Cardiac muscle cell (in vitro differentiated cells and primary cell): ENCODE data around the gene SAXO2. TPM values are rescaled to one million over a fixed set of nuclear protein-coding genes. Genes with fewer than 3 reads are reported as not detected.
"Not testable (repeated sequence)": the region's sequence is repeated elsewhere in the genome, so short reads cannot be mapped to it uniquely, and the experiment has no call there.

Experiments used
- DNase-seq, 2 donors: peaks; one replicate each; pipeline versions ENCODE4 v3.0.0 to v3.0.0-alpha.2; 2010 to 2017; ENCODE audit warnings: low read depth in 1 of 2, low spot score in 1 of 2
- H3K27ac ChIP-seq: fragments of 200-600 bp; sonication (generic); 2 replicates; pipeline ENCODE4 v1.5.1; 2016
- H3K27me3 ChIP-seq: fragments of 200-600 bp; sonication (generic); 2 replicates; pipeline ENCODE4 v1.6.0; 2016; ENCODE audit warnings: control low read depth
- H3K36me3 ChIP-seq: fragments of 200-600 bp; sonication (generic); 2 replicates; pipeline ENCODE4 v1.5.1; 2016; ENCODE audit warnings: control low read depth
- H3K4me1 ChIP-seq: fragments of 200-600 bp; sonication (generic); 2 replicates; pipeline ENCODE4 v1.8.1; 2017; ENCODE audit warnings: low read depth, mild to moderate bottlenecking, mixed run types
- H3K4me3 ChIP-seq: fragments of 200-600 bp; sonication (generic); 2 replicates; pipeline ENCODE4 v1.5.1; 2016; ENCODE audit warnings: mild to moderate bottlenecking
- H3K9me3 ChIP-seq: fragments of 200-600 bp; sonication (generic); 2 replicates; pipeline ENCODE4 v1.5.1; 2017; ENCODE audit warnings: low read depth, mild to moderate bottlenecking, control low read depth
- polyA plus RNA-seq: library from polyadenylated mRNA; unstranded; fragments of >200 nt; fragmentation: Nextera tagmentation; extraction: Ambion mirVana; gene quantifications from 2 replicates; pipeline ENCODE4 v1.2.1, GENCODE V29; 2016
- total RNA-seq: library from RNA; depleted of rRNA; stranded (reverse); fragments of >200 nt; gene quantifications from 2 replicates; pipeline ENCODE4 v1.2.3, GENCODE V29; 2016
- TF ChIP-seq, protein P1 (sequence below): IDR thresholded peaks from 2 replicates; pipeline ENCODE4 v1.5.1; 2012; ENCODE audit warnings: low read depth, mild to moderate bottlenecking, low read length

SAXO2 gene, protein sequence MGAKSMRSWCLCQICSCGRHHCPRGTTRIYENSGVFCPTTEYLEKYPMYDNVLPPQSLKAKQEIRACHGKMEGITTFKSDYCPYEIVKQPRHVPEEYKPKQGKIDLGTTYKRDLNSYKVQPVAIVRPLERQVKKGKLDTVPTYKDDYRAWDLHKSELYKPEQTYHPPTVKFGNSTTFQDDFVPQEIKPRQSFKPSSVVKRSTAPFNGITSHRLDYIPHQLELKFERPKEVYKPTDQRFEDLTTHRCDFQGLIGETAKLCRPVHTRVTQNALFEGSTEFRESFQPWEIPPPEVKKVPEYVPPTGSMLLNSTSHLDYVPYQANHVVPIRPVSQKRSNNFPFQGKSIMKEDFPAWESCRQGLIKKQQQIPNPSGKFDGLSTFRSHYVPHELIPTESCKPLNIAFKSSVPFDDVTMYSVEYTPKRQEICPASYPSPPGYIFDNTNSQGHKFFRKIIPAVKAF
- total RNA-seq (7.0 and 9.3 TPM in 2 replicates), polyA plus RNA-seq (20.6 and 26.3 TPM in 2 replicates)

DNA sequence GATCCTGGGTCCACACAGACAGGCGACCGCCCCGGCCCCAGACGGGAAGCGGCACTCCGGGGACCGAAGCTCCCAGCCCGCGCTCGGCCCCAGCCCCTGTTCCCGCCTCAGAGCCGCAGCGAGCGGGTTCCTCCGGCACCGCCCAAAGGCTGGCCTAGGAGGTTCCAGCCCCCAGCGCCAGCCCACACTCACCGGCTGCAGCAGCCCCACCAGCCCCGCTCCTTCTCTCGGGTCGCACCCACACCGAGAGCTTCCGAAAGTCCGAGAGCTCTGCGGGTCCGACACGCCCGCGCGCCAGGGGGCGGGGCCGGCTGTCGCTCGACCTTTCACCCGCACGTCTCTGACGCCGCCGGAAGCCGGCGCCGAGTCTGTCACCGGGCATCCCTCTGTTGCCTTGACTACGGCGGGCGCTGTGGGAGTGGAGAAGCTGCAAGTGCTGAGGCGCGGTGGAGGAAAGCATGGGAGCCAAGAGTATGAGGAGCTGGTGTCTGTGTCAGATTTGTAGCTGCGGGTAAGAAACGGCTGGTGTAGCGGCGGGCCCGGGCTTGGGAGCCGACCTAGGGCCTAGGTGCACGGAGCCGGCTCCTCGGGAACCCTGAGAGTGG, at the start of gene SAXO2, which contains the start of gene EFL1:
Gene SAXO2, plus strand, starts transcription at position 397 of the 605 bp plus-strand sequence. Its CDS starts 62 bp downstream, at position 459.
Gene EFL1, minus strand, starts transcription at position 313 of the 605 bp plus-strand sequence. CDS start 956 bp downstream, outside the sequence.
- DNase-seq = peak; percentile 92 to 93
- TF ChIP-seq, protein P1, sequence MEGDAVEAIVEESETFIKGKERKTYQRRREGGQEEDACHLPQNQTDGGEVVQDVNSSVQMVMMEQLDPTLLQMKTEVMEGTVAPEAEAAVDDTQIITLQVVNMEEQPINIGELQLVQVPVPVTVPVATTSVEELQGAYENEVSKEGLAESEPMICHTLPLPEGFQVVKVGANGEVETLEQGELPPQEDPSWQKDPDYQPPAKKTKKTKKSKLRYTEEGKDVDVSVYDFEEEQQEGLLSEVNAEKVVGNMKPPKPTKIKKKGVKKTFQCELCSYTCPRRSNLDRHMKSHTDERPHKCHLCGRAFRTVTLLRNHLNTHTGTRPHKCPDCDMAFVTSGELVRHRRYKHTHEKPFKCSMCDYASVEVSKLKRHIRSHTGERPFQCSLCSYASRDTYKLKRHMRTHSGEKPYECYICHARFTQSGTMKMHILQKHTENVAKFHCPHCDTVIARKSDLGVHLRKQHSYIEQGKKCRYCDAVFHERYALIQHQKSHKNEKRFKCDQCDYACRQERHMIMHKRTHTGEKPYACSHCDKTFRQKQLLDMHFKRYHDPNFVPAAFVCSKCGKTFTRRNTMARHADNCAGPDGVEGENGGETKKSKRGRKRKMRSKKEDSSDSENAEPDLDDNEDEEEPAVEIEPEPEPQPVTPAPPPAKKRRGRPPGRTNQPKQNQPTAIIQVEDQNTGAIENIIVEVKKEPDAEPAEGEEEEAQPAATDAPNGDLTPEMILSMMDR = no peak
- peaks cover 43% of the 10 kb centered on the region for H3K4me1 ChIP-seq
- H3K36me3 ChIP-seq = peaks cover 15% of the 10 kb centered on the region
- H3K4me3 ChIP-seq = peak within 1 kb of the TSS; percentile 68
- no peaks in the 10 kb centered on the region for H3K9me3 ChIP-seq
- H3K27ac ChIP-seq = peak within 1 kb of the TSS; percentile 69
- no peaks in the 10 kb centered on the region for H3K27me3 ChIP-seq

DNA sequence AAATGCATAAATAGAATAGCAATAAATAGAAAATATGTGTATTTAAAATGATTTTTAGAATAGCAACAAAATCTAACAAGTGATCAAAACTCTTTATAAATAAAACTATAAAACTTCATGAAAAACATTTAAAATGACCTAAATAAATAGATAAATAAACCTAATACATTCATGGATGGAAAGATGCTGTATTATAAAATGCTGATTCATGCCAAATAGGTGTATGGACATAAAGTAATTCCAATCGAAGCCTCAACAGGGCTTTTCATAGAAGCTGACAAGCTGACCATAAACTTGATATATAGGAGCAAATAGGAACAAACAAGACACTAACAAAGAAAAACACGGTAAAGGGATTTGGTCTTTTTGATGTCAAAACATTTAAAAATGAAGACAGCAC, 46.5 kb upstream of the SAXO2 start:
- not testable (repeated sequence) for H3K27ac ChIP-seq, H3K27me3 ChIP-seq, H3K4me1 ChIP-seq, H3K36me3 ChIP-seq, H3K4me3 ChIP-seq, H3K9me3 ChIP-seq, DNase-seq

DNA sequence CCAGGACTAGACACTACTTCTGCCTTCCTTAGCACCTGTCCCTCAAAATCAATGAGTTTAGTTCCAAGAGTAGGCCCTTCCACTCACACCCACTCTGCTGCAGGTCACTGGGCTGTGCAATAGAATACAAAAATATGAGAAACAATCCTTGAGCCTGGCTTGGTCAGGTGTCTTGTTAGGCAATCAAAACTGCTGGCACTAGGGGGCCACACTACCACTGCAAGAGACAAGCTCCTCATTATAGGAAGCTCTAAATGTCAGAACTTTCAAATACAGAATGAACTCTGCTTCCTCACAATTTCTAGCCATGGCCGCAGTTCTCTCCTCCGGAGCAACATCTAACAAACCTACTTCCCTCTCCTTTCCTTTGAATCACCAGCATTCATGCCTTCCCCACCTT, 41.1 kb upstream of the SAXO2 start:
- not testable (repeated sequence) for H3K27ac ChIP-seq, H3K27me3 ChIP-seq, H3K36me3 ChIP-seq, H3K4me1 ChIP-seq, H3K4me3 ChIP-seq, H3K9me3 ChIP-seq
- TF ChIP-seq, protein P1 = peak; percentile 23
- peak; percentile 39 to 50 for DNase-seq

DNA sequence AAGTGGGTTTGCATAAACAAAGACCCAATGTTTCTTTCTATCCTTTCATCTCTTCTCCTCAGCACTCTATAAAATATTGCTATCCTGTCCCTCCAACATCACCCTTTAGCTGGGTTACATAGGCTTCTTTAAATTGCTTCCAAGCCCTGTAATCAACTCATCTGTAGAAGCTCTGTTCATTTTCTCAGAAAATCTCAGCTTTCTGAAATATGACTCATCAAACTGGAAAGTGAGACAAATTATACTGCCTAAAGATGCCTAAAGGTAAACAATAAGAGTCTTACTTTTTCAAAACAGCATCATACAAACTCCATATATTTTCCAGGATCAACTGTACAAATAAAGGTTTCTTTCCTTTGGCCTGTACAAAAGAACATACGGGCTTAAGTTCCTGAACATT, 33.9 kb upstream of the SAXO2 start:
- Histone ChIP-seq H3K4me3 (no peak overlapping the region), H3K9me3 (no peaks in the 10 kb centered on the region), H3K4me1 (peaks cover 12% of the 10 kb centered on the region), H3K36me3 (peaks cover 15% of the 10 kb centered on the region), H3K27ac (no peak overlapping the region), H3K27me3 (no peaks in the 10 kb centered on the region)
- no peak for DNase-seq
- TF ChIP-seq, protein P1 = no peak

DNA sequence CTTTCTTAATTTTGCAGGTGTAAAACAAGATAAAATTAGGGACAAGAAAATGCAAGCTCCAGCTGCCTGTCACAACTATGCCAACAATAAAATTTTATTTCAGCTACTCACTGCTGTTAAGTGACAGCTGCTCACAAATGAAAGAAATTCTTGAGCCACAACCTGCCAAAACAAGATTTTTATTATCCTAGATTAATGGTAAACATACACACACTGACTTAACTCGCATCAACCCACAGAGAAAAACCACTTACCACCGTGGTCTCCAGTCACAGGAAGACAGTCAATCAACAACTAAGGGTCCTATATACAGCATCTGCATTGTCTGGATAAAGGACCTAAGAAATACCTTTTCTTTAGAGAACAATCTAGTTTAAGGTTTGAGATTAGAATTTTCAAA, 31.4 kb upstream of the SAXO2 start:
- no peak for DNase-seq
- Histone ChIP-seq H3K27me3 (no peaks in the 10 kb centered on the region), H3K27ac (no peak overlapping the region), H3K4me3 (no peak overlapping the region), H3K9me3 (no peaks in the 10 kb centered on the region), H3K36me3 (peaks cover 15% of the 10 kb centered on the region), H3K4me1 (peaks cover 19% of the 10 kb centered on the region)
- TF ChIP-seq, protein P1 = no peak

DNA sequence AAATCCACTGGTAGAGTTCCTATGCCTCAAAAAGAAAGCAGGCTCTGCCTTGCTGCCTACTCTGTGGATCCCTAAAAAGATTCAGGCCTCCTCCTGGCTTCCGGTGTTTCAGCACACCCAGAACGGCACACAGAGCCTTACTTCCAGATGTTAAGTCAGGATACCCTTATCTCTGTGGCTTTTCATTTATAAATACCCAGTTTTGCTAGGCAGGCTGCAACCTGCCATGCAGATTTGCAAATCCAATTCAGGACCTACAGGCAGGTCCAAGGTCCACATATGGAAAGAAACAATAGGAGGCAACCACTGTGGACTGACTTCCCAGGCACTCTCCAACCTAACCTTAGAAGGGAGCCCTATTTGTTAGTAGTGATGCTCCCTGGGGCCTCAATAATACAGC, 30.8 kb upstream of the SAXO2 start:
- H3K27ac ChIP-seq = peak overlapping the region; percentile 15
- H3K9me3 ChIP-seq = no peaks in the 10 kb centered on the region
- H3K36me3 ChIP-seq = peaks cover 15% of the 10 kb centered on the region
- no peaks in the 10 kb centered on the region for H3K27me3 ChIP-seq
- TF ChIP-seq, protein P1 = no peak
- H3K4me1 ChIP-seq = peaks cover 22% of the 10 kb centered on the region
- no peak for DNase-seq
- H3K4me3 ChIP-seq = no peak overlapping the region

DNA sequence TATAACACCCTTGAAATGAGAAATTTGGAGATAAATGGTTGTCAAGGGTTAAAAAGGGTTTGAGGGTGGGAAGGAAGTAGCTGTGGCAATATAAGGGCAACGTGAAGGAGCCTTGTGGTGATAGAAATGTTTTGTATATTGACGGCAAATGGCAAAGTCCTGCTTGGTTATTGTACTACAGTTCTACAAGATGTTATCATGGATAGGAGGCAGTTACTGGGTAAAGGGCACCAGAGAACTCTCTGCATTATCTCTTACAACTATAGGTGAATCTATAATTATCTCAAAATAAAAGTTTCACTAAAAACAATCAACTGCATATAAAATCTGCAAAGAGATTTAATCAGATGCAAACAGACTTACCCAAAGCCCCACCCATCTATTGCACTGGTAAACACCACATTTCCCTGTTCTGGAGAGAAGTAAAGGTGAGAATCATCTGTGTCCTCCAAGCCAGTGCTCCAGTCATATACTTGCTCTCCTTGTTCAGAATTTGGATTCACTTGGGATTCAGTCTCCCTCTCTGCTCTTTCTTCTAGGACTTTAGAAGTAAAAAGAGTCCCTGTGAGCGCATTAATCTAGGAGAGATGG, 24.6 kb upstream of the SAXO2 start:
- not testable (repeated sequence) for H3K27ac ChIP-seq, H3K9me3 ChIP-seq, DNase-seq, H3K27me3 ChIP-seq, H3K36me3 ChIP-seq, H3K4me3 ChIP-seq
- H3K4me1 ChIP-seq = peaks cover 29% of the 10 kb centered on the region
